CD14-positive monocyte (primary cell): ENCODE measurements around the gene MCCC1. TPM values are rescaled to one million over a fixed set of nuclear protein-coding genes. Genes with fewer than 3 reads are reported as not detected.

Source experiments
- DNase-seq, 3 donors: peaks; one replicate each; pipeline ENCODE4 v3.0.0-alpha.2; 2011 to 2022
- H2AFZ ChIP-seq: 2 replicates; pipeline ENCODE4 v1.6.0; 2012; ENCODE audit warnings: mild to moderate bottlenecking, low read depth, low read length, inconsistent platforms; ENCODE audit not compliant: insufficient read depth, poor library complexity, severe bottlenecking
- H3K27ac ChIP-seq, 2 donors: 1 replicate in 1 of 2; 2 replicates in 1 of 2; pipeline ENCODE4 v1.5.1; 2012 to 2013; ENCODE audit warnings: low read length in 2 of 2, control low read depth in 1 of 2, inconsistent platforms in 1 of 2, low read depth in 1 of 2, mild to moderate bottlenecking in 1 of 2
- H3K27me3 ChIP-seq, 2 donors: one replicate each; pipeline versions ENCODE4 v1.6.0 to v1.6.1; 2011 to 2013; ENCODE audit warnings: low read length in 2 of 2; ENCODE audit not compliant: control insufficient read depth in 2 of 2, insufficient read depth in 2 of 2
- H3K36me3 ChIP-seq, 2 donors: replicated peaks in 1 of 2; 1 replicate in 1 of 2; 2 replicates in 1 of 2; pipeline versions ENCODE4 v1.5.1 to v1.6.1; 2012 to 2013; ENCODE audit warnings: low read length in 2 of 2, control low read depth in 1 of 2, inconsistent platforms in 1 of 2, mild to moderate bottlenecking in 1 of 2; ENCODE audit not compliant: insufficient read depth in 2 of 2, control insufficient read depth in 1 of 2
- H3K4me1 ChIP-seq, 2 donors: 1 replicate in 1 of 2; 2 replicates in 1 of 2; pipeline versions ENCODE4 v1.5.1 to v1.6.1; 2012 to 2013; ENCODE audit warnings: low read length in 2 of 2, control low read depth in 1 of 2, inconsistent platforms in 1 of 2, mild to moderate bottlenecking in 1 of 2, moderate library complexity in 1 of 2; ENCODE audit not compliant: insufficient read depth in 2 of 2, control insufficient read depth in 1 of 2
- H3K4me2 ChIP-seq: replicated peaks from 2 replicates; pipeline ENCODE3; 2012; ENCODE audit warnings: low read length, moderate library complexity, mild to moderate bottlenecking; ENCODE audit not compliant: poor library complexity, severe bottlenecking; ENCODE audit errors: extremely low read depth
- H3K4me3 ChIP-seq, 3 experiments: fragments of 200-600 bp in 1 of 3; sonication (generic) in 1 of 3; replicated peaks in 1 of 3; 1 replicate in 2 of 3; 2 replicates in 1 of 3; pipeline ENCODE4 v1.5.1; 2011 to 2013; ENCODE audit warnings: low read length in 3 of 3, mild to moderate bottlenecking in 3 of 3, control low read depth in 2 of 3, low read depth in 2 of 3, inconsistent platforms in 1 of 3, moderate library complexity in 1 of 3
- H3K79me2 ChIP-seq: 2 replicates; pipeline ENCODE4 v1.6.0; 2012; ENCODE audit warnings: mild to moderate bottlenecking, control low read depth, inconsistent platforms, low read length, moderate library complexity; ENCODE audit not compliant: insufficient read depth
- H3K9ac ChIP-seq: 2 replicates; pipeline ENCODE4 v1.6.0; 2017; ENCODE audit warnings: low read length, mild to moderate bottlenecking; ENCODE audit not compliant: insufficient read depth, poor library complexity, severe bottlenecking
- H3K9me3 ChIP-seq, 2 donors: replicated peaks in 1 of 2; 1 replicate in 1 of 2; 2 replicates in 1 of 2; pipeline versions ENCODE4 v1.5.1 to v1.6.1; 2012 to 2013; ENCODE audit warnings: low read length in 2 of 2, control low read depth in 1 of 2; ENCODE audit not compliant: control insufficient read depth in 1 of 2, insufficient read depth in 1 of 2
- H4K20me1 ChIP-seq: 2 replicates; pipeline ENCODE4 v1.6.0; 2012; ENCODE audit warnings: mild to moderate bottlenecking, low read length, control low read depth, moderate library complexity; ENCODE audit not compliant: insufficient read depth
- H3K27ac Mint-ChIP-seq, 7 donors: one replicate each; pipeline ENCODE4 v1.8.0; 2020; ENCODE audit warnings: mild to moderate bottlenecking in 7 of 7, mixed read lengths in 7 of 7, moderate library complexity in 6 of 7, inconsistent platforms in 2 of 7
- H3K27me3 Mint-ChIP-seq, 3 donors: one replicate each; pipeline ENCODE4 v1.8.0; 2021 to 2022; ENCODE audit warnings: low read depth in 3 of 3, mild to moderate bottlenecking in 3 of 3, mixed read lengths in 3 of 3, moderate library complexity in 3 of 3, inconsistent platforms in 1 of 3
- H3K36me3 Mint-ChIP-seq, 2 donors: one replicate each; pipeline ENCODE4 v1.8.0; 2020; ENCODE audit warnings: mixed read lengths in 2 of 2, inconsistent platforms in 1 of 2, mild to moderate bottlenecking in 1 of 2
- H3K4me1 Mint-ChIP-seq: one replicate; pipeline ENCODE4 v1.8.0; 2020; ENCODE audit warnings: mild to moderate bottlenecking, mixed read lengths
- H3K4me3 Mint-ChIP-seq, 2 donors: one replicate each; pipeline ENCODE4 v1.8.0; 2020; ENCODE audit warnings: mild to moderate bottlenecking in 2 of 2, mixed read lengths in 2 of 2, moderate library complexity in 1 of 2
- H3K9me3 Mint-ChIP-seq, 7 donors: one replicate each; pipeline ENCODE4 v1.8.0; 2020 to 2022; ENCODE audit warnings: mixed read lengths in 7 of 7, mild to moderate bottlenecking in 6 of 7, moderate library complexity in 6 of 7, inconsistent platforms in 2 of 7
- CTCF ChIP-seq: fragments of 200-600 bp; IDR thresholded peaks from one replicate; pipeline ENCODE4 v1.8.0; 2022; ENCODE audit warnings: antibody characterized with exemption, mild to moderate bottlenecking
- WGBS: methylation state at CpG from one replicate; pipeline ENCODE4 v1.1.5; 2013; ENCODE audit warnings: missing lambda C conversion rate; ENCODE audit not compliant: insufficient coverage; 5-methylcytosine and 5-hydroxymethylcytosine counted together
- intact Hi-C, 2 donors: fragments of 100-400 bp; cut with micrococcal nuclease; formaldehyde crosslinking; loops; one replicate each; pipeline versions ENCODE4 v1.15.0 to v1.15.1; 2023
- polyA plus RNA-seq, 3 donors: library from polyadenylated mRNA; depleted of rRNA in 1 of 3; unstranded in 2 of 3; stranded (reverse) in 1 of 3; fragments of 300-500 nt in 2 of 3; fragments of >200 nt in 1 of 3; fragmentation: Illumina TruSeq in 2 of 3; gene quantifications; 1 replicate in 2 of 3; 2 replicates in 1 of 3; pipeline ENCODE4 v1.2.3, GENCODE V29; 2012 to 2021

Gene MCCC1
- polyA plus RNA-seq, 3 donors = 13.9 to 18.4 (median 16.0) TPM

GRCh38 chr3:183064475-183064874 lies 34.8 kb downstream of the MCCC1 start:
- no peak for DNase-seq
- Histone ChIP-seq H3K36me3 (peaks cover 26 to 80% of the 10 kb centered on the region in 2 donors), H3K4me2 (no peak overlapping the region), H3K79me2 (no peaks in the 10 kb centered on the region), H3K27ac (no peak overlapping the region), H2AFZ (no peak overlapping the region), H3K9me3 (no peaks in the 10 kb centered on the region), H3K27me3 (no peaks in the 10 kb centered on the region), H3K4me1 (no peaks in the 10 kb centered on the region), H3K9ac (no peak overlapping the region), H4K20me1 (no peaks in the 10 kb centered on the region), H3K4me3 (no peak overlapping the region)
- H3K4me3 Mint-ChIP-seq = no peak overlapping the region
- H3K27ac Mint-ChIP-seq = no peak overlapping the region
- H3K9me3 Mint-ChIP-seq = peaks cover 0 to 3% (median 0%) of the 10 kb centered on the region in 7 donors
- H3K4me1 Mint-ChIP-seq = no peaks in the 10 kb centered on the region
- TF ChIP-seq CTCF = no peak
- H3K36me3 Mint-ChIP-seq = peaks cover 50 to 58% of the 10 kb centered on the region in 2 donors
- intact Hi-C loops = no loop called here
- 93% methylated on average over 33 of the region's 36 CpGs for WGBS
- no peaks in the 10 kb centered on the region for H3K27me3 Mint-ChIP-seq

- Mint-ChIP-seq H3K4me1 (no peaks in the 10 kb centered on the region), H3K4me3 (no peak overlapping the region), H3K27me3 (peaks cover 0 to 2% (median 0%) of the 10 kb centered on the region in 3 donors), H3K27ac (peak overlapping the region in 1 of 7 donors; percentile 37), H3K36me3 (peaks cover 36 to 46% of the 10 kb centered on the region in 2 donors), H3K9me3 (peaks cover 0 to 3% (median 0%) of the 10 kb centered on the region in 7 donors)
- Histone ChIP-seq H3K79me2 (no peaks in the 10 kb centered on the region), H3K27me3 (no peaks in the 10 kb centered on the region), H3K4me1 (no peaks in the 10 kb centered on the region), H3K4me2 (no peak overlapping the region), H3K9me3 (no peaks in the 10 kb centered on the region), H3K27ac (no peak overlapping the region), H3K9ac (no peak overlapping the region), H2AFZ (no peak overlapping the region), H4K20me1 (no peaks in the 10 kb centered on the region), H3K4me3 (no peak overlapping the region), H3K36me3 (peaks cover 10 to 63% of the 10 kb centered on the region in 2 donors)
- DNase-seq = no peak
- WGBS = no CpG with 5 or more reads among the region's 6 CpGs
- TF ChIP-seq CTCF = no peak
- intact Hi-C loops = no loop called here
These were observed 37.7 kb downstream of the MCCC1 start for GRCh38 chr3:183061391-183062172.
